Breast epithelium (tissue), 4 donors: ENCODE measurements around the gene DSTYK. TPM values are rescaled to one million over a fixed set of nuclear protein-coding genes. Genes with fewer than 3 reads are reported as not detected.

Source experiments
- DNase-seq, 2 donors: peaks; one replicate each; pipeline ENCODE4 v3.0.0-alpha.2; 2019; ENCODE audit warnings: low spot score in 2 of 2
- H3K27ac ChIP-seq, 2 donors: fragments of 200-600 bp; sonication (generic) in 1 of 2; one replicate each; pipeline ENCODE4 v1.5.1; 2016 to 2019; ENCODE audit warnings: mild to moderate bottlenecking in 1 of 2
- H3K27me3 ChIP-seq, 2 donors: fragments of 200-600 bp; sonication (generic) in 1 of 2; one replicate each; pipeline versions ENCODE4 v1.5.1 to v1.6.0; 2017 to 2019; ENCODE audit warnings: control low read depth in 1 of 2, mild to moderate bottlenecking in 1 of 2
- H3K36me3 ChIP-seq: fragments of 200-600 bp; one replicate; pipeline ENCODE4 v1.5.1; 2019
- H3K4me1 ChIP-seq, 2 donors: fragments of 200-600 bp; sonication (generic); one replicate each; pipeline ENCODE4 v1.5.1; 2016 to 2019; ENCODE audit warnings: control low read depth in 1 of 2
- H3K4me3 ChIP-seq, 3 donors: fragments of 200-600 bp; sonication (generic); 1 replicate in 2 of 3; 2 replicates in 1 of 3; pipeline ENCODE4 v1.5.1; 2016 to 2019; ENCODE audit warnings: mild to moderate bottlenecking in 3 of 3, moderate library complexity in 2 of 3
- H3K9me3 ChIP-seq, 2 donors: fragments of 200-600 bp; sonication (generic) in 1 of 2; one replicate each; pipeline ENCODE4 v1.5.1; 2016 to 2019; ENCODE audit warnings: control low read depth in 1 of 2
- CTCF ChIP-seq, 3 donors: fragments of 450-650 bp; IDR thresholded peaks; one replicate each; pipeline ENCODE4 v1.5.1; 2016 to 2017; ENCODE audit warnings: antibody characterized with exemption in 3 of 3, mild to moderate bottlenecking in 3 of 3, moderate library complexity in 3 of 3
- POLR2A ChIP-seq: fragments of 450-650 bp; IDR thresholded peaks from one replicate; pipeline ENCODE4 v1.6.1; 2016; ENCODE audit warnings: antibody characterized with exemption, mild to moderate bottlenecking, moderate library complexity
- POLR2AphosphoS5 ChIP-seq, 3 donors: sonication (generic); formaldehyde crosslinking; IDR thresholded peaks; one replicate each; pipeline ENCODE4 v1.6.1; 2017; ENCODE audit warnings: antibody characterized with exemption in 3 of 3
- intact Hi-C: fragments of 100-400 bp; cut with DNase I; formaldehyde crosslinking; loops from one replicate; pipeline ENCODE4 v1.15.1; 2023; ENCODE audit warnings: low total_unique reads
- total RNA-seq, 3 donors: library from RNA; depleted of rRNA; stranded (reverse); fragments of >200 nt; gene quantifications; one replicate each; pipeline ENCODE4 v1.1.0, GENCODE V29; 2016

The DSTYK gene
- total RNA-seq, 3 donors from 2014 or later: 10.2 to 19.3 (median 12.5) TPM

GRCh38 chr1:205228093-205228521 lies 16.6 kb upstream of the DSTYK start:
- TF ChIP-seq CTCF (IDR thresholded peaks at IDR 0.05) (no peak), POLR2A (no peak), POLR2AphosphoS5 (IDR thresholded peaks at IDR 0.05) (no peak)
- H3K4me3 ChIP-seq: peak overlapping the region; percentile 57 to 80 (median 70)

GRCh38 chr1:205227584-205228013 lies 16.1 kb upstream of the DSTYK start, which contains the start of gene TMCC2:
TMCC2 (plus strand) TSS chr1:205227946; CDS start chr1:205228565, 619 bp downstream.
- no peaks in the 10 kb centered on the region for H3K36me3 ChIP-seq
- H3K27ac ChIP-seq: peak within 1 kb of the TSS in 1 of 2 donors; percentile 8
- H3K4me1 ChIP-seq: peaks cover 0 to 6% of the 10 kb centered on the region in 2 donors
- TF ChIP-seq POLR2AphosphoS5 (IDR thresholded peaks at IDR 0.05): peak in 1 of 3 donors; percentile 50
- no peak for TF ChIP-seq CTCF (IDR thresholded peaks at IDR 0.05)
- intact Hi-C loops: no loop called here
- H3K9me3 ChIP-seq: no peaks in the 10 kb centered on the region
- H3K4me3 ChIP-seq: peak within 1 kb of the TSS; percentile 57 to 80 (median 70)
- DNase-seq: peak; percentile 67 to 73
- no peaks in the 10 kb centered on the region for H3K27me3 ChIP-seq

More at GRCh38 chr1:205228093-205228521, 16.6 kb upstream of the DSTYK start:
- Histone ChIP-seq H3K9me3 (no peaks in the 10 kb centered on the region), H3K27me3 (no peaks in the 10 kb centered on the region), H3K27ac (peak overlapping the region in 1 of 2 donors; percentile 8), H3K4me1 (peaks cover 0 to 6% of the 10 kb centered on the region in 2 donors), H3K36me3 (no peaks in the 10 kb centered on the region)
- intact Hi-C loops: no loop called here
- no peak for DNase-seq

GRCh38 chr1:205226868-205227583 lies 15.5 kb upstream of the DSTYK start:
- Histone ChIP-seq H3K27ac (no peak overlapping the region), H3K27me3 (no peaks in the 10 kb centered on the region), H3K4me1 (peaks cover 0 to 6% of the 10 kb centered on the region in 2 donors), H3K9me3 (no peaks in the 10 kb centered on the region), H3K4me3 (peak overlapping the region; percentile 57 to 80 (median 70)), H3K36me3 (no peaks in the 10 kb centered on the region)
- intact Hi-C loops: no loop called here
- TF ChIP-seq POLR2AphosphoS5 (IDR thresholded peaks at IDR 0.05) (no peak), CTCF (IDR thresholded peaks at IDR 0.05) (no peak), POLR2A (no peak)
- no peak for DNase-seq

- TF ChIP-seq CTCF (IDR thresholded peaks at IDR 0.05): no peak
- no peak for TF ChIP-seq POLR2AphosphoS5 (IDR thresholded peaks at IDR 0.05)
- TF ChIP-seq POLR2A: no peak
- Histone ChIP-seq H3K27me3 (no peaks in the 10 kb centered on the region), H3K27ac (no peak overlapping the region), H3K4me1 (peaks cover 0 to 6% of the 10 kb centered on the region in 2 donors), H3K4me3 (no peak overlapping the region), H3K9me3 (no peaks in the 10 kb centered on the region), H3K36me3 (no peaks in the 10 kb centered on the region)
- intact Hi-C loops: no loop called here
- DNase-seq: peak in 1 of 2 donors; percentile 28
Observed at GRCh38 chr1:205225901-205226765, 14.6 kb upstream of the DSTYK start.
